GM12872 (cell line): Measurements from ENCODE around the gene CENPA.

Experiments used
- TF ChIP-seq, protein P1 (sequence below): IDR thresholded peaks from 3 replicates; pipeline ENCODE4 v1.5.1; 2011; ENCODE audit warnings: low read depth, mild to moderate bottlenecking, low read length, moderate library complexity; ENCODE audit not compliant: insufficient read depth

CENPA gene

DNA sequence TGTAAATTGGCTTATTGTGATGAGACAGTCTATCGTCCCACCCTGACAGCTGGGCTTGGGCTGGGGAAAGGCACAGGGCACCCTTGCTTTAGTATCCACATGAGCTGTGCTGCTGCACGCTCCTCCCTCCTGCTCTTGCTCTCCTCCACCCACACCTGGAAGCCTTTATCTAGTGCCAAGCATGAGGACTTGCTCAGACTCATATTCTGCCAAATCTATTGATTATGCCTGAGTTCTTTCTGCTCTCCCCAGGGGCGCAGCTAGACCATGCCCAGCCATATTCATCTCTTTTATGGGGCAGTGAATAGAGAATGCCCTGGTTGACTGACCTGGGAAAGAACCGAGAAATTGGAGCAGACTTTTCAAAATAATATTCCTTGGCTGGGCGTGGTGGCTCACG lies 33.1 kb downstream of the CENPA start:
- TF ChIP-seq, protein P1, sequence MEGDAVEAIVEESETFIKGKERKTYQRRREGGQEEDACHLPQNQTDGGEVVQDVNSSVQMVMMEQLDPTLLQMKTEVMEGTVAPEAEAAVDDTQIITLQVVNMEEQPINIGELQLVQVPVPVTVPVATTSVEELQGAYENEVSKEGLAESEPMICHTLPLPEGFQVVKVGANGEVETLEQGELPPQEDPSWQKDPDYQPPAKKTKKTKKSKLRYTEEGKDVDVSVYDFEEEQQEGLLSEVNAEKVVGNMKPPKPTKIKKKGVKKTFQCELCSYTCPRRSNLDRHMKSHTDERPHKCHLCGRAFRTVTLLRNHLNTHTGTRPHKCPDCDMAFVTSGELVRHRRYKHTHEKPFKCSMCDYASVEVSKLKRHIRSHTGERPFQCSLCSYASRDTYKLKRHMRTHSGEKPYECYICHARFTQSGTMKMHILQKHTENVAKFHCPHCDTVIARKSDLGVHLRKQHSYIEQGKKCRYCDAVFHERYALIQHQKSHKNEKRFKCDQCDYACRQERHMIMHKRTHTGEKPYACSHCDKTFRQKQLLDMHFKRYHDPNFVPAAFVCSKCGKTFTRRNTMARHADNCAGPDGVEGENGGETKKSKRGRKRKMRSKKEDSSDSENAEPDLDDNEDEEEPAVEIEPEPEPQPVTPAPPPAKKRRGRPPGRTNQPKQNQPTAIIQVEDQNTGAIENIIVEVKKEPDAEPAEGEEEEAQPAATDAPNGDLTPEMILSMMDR: no peak

DNA sequence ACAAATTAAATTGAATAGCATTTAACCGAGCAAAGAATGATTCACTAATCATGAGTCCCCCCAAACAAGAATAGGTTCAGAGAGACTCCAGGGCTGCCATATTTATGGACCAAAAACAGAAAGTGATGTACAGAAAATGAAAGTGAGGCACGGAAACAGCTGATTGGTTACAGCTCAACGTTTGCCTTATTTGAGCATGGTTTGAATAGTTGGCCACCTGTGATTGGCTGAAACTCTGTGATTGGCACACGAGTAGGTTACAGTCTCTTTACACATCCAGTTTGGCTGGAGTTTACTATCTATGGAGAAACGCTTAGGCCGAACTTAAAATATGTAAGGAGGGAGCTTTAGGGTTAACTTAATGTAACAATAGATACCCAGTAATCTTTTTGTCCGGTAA lies 35.1 kb downstream of the CENPA start:
- TF ChIP-seq, protein P1: no peak

DNA sequence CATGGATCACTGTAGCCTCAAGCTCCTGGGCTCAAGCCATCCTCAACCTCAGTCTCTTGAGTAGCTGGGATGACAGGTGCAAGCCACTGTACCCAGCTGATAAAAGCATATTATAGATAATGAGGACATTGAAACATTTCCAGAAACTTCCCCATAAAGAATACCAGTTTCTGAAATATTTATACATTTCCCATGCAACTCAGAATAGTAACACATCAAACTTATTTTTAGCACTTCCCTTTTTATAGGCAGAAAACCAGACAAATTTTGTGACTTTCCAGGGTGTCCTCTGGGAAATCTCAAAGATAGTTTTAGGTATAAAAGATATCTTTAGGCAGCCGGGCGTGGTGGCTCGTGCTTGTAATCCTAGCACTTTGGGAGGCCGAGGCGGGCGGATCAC lies 37.0 kb downstream of the CENPA start:
- TF ChIP-seq, protein P1: no peak

DNA sequence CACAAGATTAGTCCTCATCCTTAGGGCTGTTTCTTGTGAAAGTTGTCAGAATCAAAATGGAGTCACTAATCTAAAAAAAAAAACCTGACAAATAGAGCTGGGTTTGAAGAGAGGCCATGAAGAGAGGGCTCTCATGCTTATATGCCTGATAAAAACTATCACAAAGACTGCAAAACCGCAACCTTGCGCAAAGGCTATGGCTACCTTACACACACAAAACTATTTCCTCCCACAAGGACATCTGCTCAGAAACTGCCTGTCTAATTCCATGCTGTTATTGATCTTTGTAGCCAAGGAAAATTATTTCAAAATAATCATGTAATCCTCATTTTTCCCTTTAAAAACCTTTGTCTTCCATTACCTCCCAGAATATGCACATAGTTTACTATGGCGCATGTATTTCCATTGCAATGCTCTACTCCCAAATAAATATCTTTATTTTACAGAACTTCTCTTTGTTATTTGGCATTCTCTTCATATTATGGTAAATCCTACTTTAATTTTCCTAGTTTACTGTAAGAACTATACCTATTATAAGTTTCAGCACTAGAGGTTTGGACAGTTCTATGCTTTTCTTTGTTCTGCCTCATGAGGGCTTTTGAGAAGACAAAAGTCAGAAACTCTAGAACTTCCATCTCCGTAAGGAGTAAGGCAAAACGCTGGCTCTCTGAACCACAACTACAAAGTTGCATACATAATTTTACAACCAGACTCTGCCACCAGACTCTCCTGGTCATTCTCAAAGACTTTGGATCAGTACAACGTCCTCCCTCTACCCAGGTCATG lies 52.5 kb downstream of the CENPA start:
- TF ChIP-seq, protein P1: no peak

DNA sequence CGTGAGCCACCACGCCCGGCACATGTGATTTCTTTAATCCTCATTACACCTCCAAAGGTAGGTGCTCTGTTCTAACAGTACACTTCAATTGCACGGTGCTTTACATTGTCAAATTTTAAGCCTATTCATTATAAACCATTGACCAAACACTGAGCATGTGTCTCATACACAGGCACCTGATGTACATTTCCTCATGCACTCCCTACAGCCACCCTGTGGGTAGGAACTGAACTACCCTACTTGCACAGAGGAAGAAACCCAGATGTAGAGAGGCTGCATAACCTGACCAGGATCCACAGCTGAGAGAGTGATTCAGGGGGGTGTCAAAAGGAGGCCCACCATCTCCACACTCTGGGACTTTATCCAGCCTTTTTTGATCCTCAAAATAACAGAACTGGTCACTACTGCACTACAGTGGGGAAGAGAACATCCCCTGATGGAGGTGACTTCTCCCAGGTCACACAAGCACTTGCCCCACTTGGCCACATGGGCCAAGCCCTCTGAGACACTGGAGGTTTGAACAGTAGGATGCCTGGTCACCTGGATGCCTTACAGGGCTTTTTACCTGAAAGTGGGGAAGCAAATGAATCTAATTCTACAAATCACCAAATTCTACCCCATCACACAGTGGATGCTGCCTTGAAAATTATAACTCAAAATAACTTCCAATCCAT lies 55.2 kb downstream of the CENPA start:
- TF ChIP-seq, protein P1: no peak

DNA sequence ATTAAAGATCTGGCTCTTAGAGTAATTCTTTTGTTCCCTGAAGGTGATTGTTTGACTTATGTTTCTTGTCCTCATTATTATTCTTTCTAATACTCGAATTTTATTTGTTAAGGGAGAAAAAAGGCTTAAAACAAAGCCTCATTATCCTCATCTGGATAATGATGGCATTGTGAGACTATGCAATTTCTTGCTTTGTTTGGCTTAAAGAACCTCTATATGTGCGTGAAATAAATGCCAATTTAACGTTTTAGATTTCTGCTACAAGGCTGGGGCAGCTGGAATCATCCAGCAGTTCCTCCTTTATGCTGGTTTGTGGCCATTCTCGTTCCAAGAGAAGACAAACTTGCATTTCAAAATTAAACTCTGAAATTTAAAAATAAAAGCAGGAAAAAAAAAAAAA lies 57.2 kb downstream of the CENPA start:
- TF ChIP-seq, protein P1: no peak
